Gastroesophageal sphincter (tissue), 4 donors: ENCODE results near the gene ROCK2. TPM values are rescaled to one million over a fixed set of nuclear protein-coding genes. Genes with fewer than 3 reads are reported as not detected.

Source experiments
- ATAC-seq: fragments of 150-250 bp; one replicate; pipeline ENCODE4 v1.9.1; 2016; ENCODE audit warnings: mild to moderate bottlenecking, moderate library complexity
- H3K27ac ChIP-seq, 4 donors: fragments of 200-600 bp; sonication (generic) in 3 of 4; 1 replicate in 3 of 4; 2 replicates in 1 of 4; pipeline ENCODE4 v1.5.1; 2016 to 2019
- H3K27me3 ChIP-seq: fragments of 200-600 bp; sonication (generic); one replicate; pipeline ENCODE4 v1.5.1; 2019
- H3K36me3 ChIP-seq, 2 donors: fragments of 200-600 bp; sonication (generic); one replicate each; pipeline ENCODE4 v1.5.1; 2019; ENCODE audit warnings: control low read depth in 1 of 2
- H3K4me1 ChIP-seq, 3 donors: fragments of 200-600 bp; sonication (generic); 1 replicate in 2 of 3; 2 replicates in 1 of 3; pipeline ENCODE4 v1.5.1; 2016 to 2019; ENCODE audit warnings: control low read depth in 2 of 3
- H3K4me3 ChIP-seq, 2 donors: fragments of 200-600 bp; sonication (generic); one replicate each; pipeline ENCODE4 v1.5.1; 2019; ENCODE audit warnings: mild to moderate bottlenecking in 1 of 2, moderate library complexity in 1 of 2
- H3K9me3 ChIP-seq, 3 donors: fragments of 200-600 bp; sonication (generic); one replicate each; pipeline ENCODE4 v1.5.1; 2017 to 2019; ENCODE audit warnings: control low read depth in 2 of 3
- CTCF ChIP-seq, 4 experiments: fragments of 200-600 bp in 2 of 4; fragments of 450-650 bp in 2 of 4; sonication (generic) in 1 of 4; IDR thresholded peaks; one replicate each; pipeline ENCODE4 v1.5.1; 2017 to 2019; ENCODE audit warnings: antibody characterized with exemption in 4 of 4, mild to moderate bottlenecking in 2 of 4, moderate library complexity in 2 of 4
- EP300 ChIP-seq: sonication (generic); formaldehyde crosslinking; IDR thresholded peaks from one replicate; pipeline ENCODE4 v1.6.1; 2017; ENCODE audit warnings: antibody characterized with exemption, mild to moderate bottlenecking
- POLR2A ChIP-seq, 2 donors: fragments of 450-650 bp; IDR thresholded peaks; one replicate each; pipeline ENCODE4 v1.6.1; 2017; ENCODE audit warnings: antibody characterized with exemption in 2 of 2, mild to moderate bottlenecking in 2 of 2, moderate library complexity in 1 of 2
- POLR2AphosphoS5 ChIP-seq: sonication (generic); formaldehyde crosslinking; IDR thresholded peaks from one replicate; pipeline ENCODE4 v1.6.1; 2017; ENCODE audit warnings: antibody characterized with exemption
- WGBS, 2 donors: methylation state at CpG; one replicate each; pipeline ENCODE4 v1.1.5; 2018; ENCODE audit warnings: low coverage in 1 of 2; 5-methylcytosine and 5-hydroxymethylcytosine counted together
- total RNA-seq, 4 donors: library from RNA; depleted of rRNA; stranded (reverse); fragments of >200 nt; gene quantifications; one replicate each; pipeline ENCODE4 v1.1.0, GENCODE V29; 2016

ROCK2 gene
- total RNA-seq, 4 donors from 2014 or later = 102 to 130 (median 113) TPM

GRCh38 chr2:11146076-11146475 lies 198.4 kb downstream of the ROCK2 start:
- no peak for ATAC-seq
- TF ChIP-seq EP300 = no peak
- no peak for TF ChIP-seq POLR2A (IDR thresholded peaks at IDR 0.05)
- no peak for TF ChIP-seq CTCF (IDR thresholded peaks at IDR 0.05)
- no peak for TF ChIP-seq POLR2AphosphoS5
- Histone ChIP-seq H3K27me3 (no peaks in the 10 kb centered on the region), H3K4me1 (no peaks in the 10 kb centered on the region), H3K36me3 (no peaks in the 10 kb centered on the region), H3K4me3 (no peak overlapping the region), H3K9me3 (peaks cover 0 to 4% (median 0%) of the 10 kb centered on the region in 3 donors), H3K27ac (no peak overlapping the region)
- 67 to 85% methylated on average over 1 to 2 of the region's 3 CpGs for WGBS, 2 donors

- H3K4me1 ChIP-seq = no peaks in the 10 kb centered on the region
These were observed 199.1 kb downstream of the ROCK2 start for GRCh38 chr2:11145350-11145749.

GRCh38 chr2:11144738-11145079 lies 199.7 kb downstream of the ROCK2 start:
- H3K4me1 ChIP-seq = no peaks in the 10 kb centered on the region
- TF ChIP-seq POLR2AphosphoS5 (no peak), EP300 (no peak), CTCF (IDR thresholded peaks at IDR 0.05) (no peak)
- no peak for ATAC-seq
- H3K4me3 ChIP-seq = no peak overlapping the region
- H3K27me3 ChIP-seq = no peaks in the 10 kb centered on the region
- H3K27ac ChIP-seq = no peak overlapping the region
- H3K36me3 ChIP-seq = no peaks in the 10 kb centered on the region
- peaks cover 0 to 4% (median 0%) of the 10 kb centered on the region in 3 donors for H3K9me3 ChIP-seq
- 80 to 83% methylated on average over 1 to 6 of the region's 6 CpGs for WGBS, 2 donors

More at GRCh38 chr2:11145350-11145749, 199.1 kb downstream of the ROCK2 start:
- Histone ChIP-seq H3K27ac (no peak overlapping the region), H3K9me3 (peaks cover 0 to 4% (median 0%) of the 10 kb centered on the region in 3 donors), H3K36me3 (no peaks in the 10 kb centered on the region), H3K4me3 (no peak overlapping the region), H3K27me3 (no peaks in the 10 kb centered on the region)
- TF ChIP-seq POLR2A (IDR thresholded peaks at IDR 0.05) = no peak
- no peak for TF ChIP-seq CTCF (IDR thresholded peaks at IDR 0.05)
- no peak for TF ChIP-seq EP300
- TF ChIP-seq POLR2AphosphoS5 = no peak
- no peak for ATAC-seq
- 80 to 86% methylated on average over 1 of the region's 1 CpG for WGBS, 2 donors

- Histone ChIP-seq H3K4me1 (no peaks in the 10 kb centered on the region), H3K4me3 (no peak overlapping the region), H3K36me3 (no peaks in the 10 kb centered on the region), H3K27me3 (no peaks in the 10 kb centered on the region), H3K27ac (no peak overlapping the region), H3K9me3 (peaks cover 0 to 4% (median 0%) of the 10 kb centered on the region in 3 donors)
- ATAC-seq = no peak
- WGBS, 2 donors = 76 to 86% methylated on average over 4 of the region's 7 CpGs
- TF ChIP-seq POLR2A (IDR thresholded peaks at IDR 0.05) (no peak), EP300 (no peak), POLR2AphosphoS5 (no peak), CTCF (IDR thresholded peaks at IDR 0.05) (no peak)
These were observed 200.2 kb downstream of the ROCK2 start for GRCh38 chr2:11144077-11144737.

GRCh38 chr2:11142987-11143386 lies 201.4 kb downstream of the ROCK2 start:
- H3K4me1 ChIP-seq = no peaks in the 10 kb centered on the region
- ATAC-seq = no peak
- H3K36me3 ChIP-seq = no peaks in the 10 kb centered on the region
- H3K27ac ChIP-seq = no peak overlapping the region
- no peak for TF ChIP-seq CTCF (IDR thresholded peaks at IDR 0.05)
- no peak for TF ChIP-seq EP300
- no peak for TF ChIP-seq POLR2AphosphoS5
- TF ChIP-seq POLR2A (IDR thresholded peaks at IDR 0.05) = no peak
- H3K27me3 ChIP-seq = no peaks in the 10 kb centered on the region
- WGBS, 2 donors = 68 to 83% methylated on average over 4 to 6 of the region's 6 CpGs
- H3K4me3 ChIP-seq = no peak overlapping the region
- peaks cover 0 to 4% (median 0%) of the 10 kb centered on the region in 3 donors for H3K9me3 ChIP-seq
